ENCODE measurements around the gene SYCE3.

SYCE3 gene

DNA sequence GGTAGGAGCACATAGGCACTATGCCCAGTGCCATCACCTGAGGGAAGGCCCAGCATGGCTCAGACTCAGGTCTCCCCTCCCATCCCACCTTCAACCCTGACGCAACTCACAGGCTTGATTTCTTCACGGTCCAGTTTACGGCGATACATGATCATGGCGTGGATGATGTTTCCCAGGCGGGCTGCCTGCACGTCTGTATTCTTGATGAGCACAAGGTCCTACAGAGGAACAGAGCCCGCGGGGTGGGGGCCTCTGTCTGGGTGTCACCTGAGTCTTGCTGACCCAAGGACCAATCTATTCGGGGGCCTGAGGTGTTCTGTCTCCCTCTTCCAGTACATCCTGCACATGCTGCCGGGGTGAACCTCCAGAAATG lies 11.7 kb upstream of the SYCE3 start:
- no peak for DNase-seq

DNA sequence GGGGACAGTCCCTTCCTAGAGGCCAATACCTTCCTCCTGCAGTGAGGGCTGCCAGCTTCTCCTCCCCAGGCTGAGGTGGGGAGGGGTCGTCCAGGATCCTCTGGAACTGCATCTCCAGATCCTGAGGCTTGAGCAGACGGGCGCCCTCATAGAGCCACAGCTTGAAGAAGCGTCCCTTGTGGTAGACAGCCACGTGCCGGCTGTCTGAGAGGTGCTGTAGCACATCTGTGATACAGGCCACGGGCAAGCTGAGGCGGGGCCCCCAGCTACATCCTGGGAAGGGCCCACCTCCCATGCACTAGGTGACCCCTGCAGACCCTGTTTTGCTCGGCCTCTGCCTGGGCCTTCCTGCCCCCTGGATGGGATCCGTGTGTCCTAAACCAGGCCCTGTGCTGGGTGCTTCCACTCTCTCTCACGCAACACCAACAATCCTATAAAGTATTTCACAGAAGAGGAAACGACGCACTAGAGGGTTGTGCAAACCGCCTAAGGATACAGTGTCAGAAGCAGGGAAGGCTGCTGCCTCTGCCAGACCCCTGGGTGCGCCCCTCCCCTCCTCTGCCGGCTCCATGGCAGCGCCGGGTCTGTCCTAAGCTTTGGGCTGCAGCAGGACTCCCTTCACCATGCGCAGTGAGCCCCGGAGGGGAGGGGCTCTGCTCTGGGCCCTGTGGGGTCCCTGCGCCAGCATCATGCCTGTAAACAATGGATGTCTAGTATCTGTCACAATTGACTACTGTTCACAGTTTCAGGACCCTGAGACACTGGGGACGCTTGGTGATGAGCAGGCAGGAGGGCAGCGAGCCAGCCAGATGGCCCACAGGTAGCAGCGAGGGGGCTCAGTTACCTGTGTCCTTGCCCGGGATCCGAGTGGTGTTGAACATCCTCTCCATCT lies 11.0 kb upstream of the SYCE3 start:
- no peak for DNase-seq

DNA sequence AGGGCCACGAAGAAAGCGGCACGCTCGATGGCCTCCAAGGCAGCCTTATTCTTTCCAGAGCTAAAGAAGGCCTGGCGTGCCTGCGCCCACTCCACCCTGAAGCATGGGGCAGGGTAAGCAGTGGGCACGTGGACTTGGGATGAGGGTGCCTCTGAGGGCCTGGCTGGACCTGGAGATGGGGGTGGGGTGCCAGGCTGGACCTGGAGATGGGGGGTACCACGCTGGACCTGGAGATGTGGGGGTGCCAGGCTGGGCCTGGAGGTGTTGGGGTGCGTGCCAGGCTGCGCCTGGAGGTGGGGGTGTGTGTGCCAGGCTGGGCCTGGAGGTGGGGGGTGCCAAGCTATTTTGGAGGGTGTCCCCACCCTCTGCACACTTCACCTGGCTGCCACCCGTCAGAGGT lies 10.2 kb upstream of the SYCE3 start:
- no peak for DNase-seq

DNA sequence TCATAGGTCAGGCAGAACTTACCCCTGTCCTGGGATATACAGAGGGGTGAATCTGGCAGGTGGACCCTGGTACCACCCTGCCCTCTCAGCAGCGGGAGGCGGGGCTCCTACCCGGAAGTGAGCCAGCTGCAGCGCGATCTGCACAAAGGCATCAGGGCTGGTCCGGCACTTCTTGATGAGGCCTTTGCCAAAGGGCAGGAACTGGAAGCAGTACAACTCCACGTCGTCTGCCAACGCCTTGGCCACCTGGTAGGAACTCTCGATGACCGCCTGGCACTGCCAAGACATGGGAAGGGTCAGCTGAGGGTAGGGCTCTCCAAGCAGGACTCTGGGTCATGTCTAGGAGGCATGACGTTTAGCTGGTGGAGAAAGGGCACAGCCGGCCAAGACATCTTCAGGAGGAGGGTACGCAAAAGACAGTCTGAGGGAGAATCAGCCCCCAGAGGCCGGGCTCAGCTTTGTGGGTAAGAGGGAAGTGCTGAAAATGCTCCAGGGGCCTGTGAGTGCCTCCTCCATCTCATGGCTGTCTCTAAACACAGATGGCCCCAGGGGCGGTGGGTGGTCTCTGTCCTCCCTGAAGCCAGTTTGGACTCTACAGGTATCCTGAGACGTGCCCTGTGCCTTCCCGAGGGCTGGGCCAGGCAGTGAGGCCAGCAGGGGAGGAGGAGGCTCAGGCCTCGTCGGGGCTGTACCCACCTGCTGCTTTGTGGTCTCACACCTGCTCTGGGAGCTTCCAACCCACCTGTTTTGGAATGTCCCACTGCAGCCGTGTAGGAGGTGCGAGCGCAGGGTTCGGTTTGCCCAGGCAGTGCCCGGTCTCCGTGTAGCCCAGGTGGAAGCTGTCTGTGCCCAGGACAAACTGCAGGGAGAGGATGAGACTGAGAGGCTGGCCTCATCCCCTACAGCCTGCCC lies 8.8 kb upstream of the SYCE3 start:
- no peak for DNase-seq

DNA sequence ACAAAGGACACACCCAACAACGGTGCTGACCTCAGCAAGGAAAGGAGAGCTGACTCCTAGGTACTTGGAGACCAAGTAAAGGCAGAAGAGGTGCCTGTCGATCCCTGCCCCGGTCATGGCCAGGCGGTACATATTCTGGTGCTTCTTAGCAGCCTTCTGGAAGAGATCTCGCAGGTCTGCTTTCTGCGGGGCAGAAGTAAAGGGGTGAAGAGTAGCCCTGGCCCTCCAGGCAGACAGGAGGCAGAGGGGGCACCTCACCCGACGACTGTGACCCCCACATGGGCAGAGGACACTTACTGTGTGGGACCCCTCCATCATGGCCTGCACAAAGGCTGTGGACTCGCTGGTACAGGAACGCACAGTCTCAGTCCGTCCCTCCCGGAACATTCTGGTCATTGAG lies 8.1 kb upstream of the SYCE3 start:
- DNase-seq: no peak

DNA sequence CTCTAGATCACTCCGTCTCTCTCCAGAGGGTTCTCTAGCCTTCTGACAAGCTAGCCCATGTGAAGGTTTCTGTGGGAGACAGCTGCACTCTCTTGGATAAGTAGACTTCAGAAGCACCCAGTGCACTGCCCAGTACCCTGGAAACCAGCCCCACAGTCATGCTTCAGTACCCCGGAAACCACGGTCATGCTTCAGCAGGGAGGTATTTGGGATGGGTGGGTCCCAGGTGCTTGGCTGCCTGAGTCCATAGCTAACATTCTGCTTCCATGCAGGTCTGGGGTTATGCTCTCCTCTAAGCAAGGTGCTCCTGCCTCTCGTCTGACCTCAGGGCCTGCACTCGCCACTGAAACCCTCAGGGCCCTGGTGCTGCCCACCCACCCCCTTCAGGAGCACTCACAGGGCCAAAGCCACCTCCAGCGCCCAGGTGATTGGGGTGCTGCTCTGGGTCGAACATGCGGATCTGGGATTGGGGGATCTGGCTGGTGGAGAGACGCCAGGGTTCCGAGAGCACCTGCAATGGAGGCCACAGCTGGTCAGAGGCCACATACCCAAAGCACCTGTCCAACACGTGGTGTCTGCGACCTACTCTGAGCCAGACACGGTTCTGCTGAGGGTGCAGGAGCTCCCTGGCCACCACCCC lies 7.3 kb upstream of the SYCE3 start:
- no peak for DNase-seq

DNA sequence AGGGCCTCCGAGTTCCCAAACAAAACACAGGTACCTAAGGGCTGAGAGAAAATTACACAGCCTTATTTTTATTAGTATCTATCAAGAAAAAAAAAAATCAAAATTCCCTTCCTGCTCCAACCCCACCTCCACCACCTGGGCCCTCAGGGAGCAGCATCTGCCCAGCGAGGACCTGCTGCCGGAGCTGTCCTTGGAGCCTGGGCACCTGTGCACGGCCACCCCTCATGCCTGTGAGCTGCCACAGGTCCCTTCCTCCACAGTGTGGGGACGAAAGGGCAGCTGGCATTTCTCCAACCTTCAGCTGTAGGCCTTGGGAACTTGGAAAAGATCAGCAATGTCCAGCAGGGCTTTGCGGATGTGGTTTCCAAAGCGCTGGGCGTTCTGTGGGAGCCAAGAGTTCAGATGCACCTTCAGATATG lies 6.3 kb upstream of the SYCE3 start:
- DNase-seq: no peak

DNA sequence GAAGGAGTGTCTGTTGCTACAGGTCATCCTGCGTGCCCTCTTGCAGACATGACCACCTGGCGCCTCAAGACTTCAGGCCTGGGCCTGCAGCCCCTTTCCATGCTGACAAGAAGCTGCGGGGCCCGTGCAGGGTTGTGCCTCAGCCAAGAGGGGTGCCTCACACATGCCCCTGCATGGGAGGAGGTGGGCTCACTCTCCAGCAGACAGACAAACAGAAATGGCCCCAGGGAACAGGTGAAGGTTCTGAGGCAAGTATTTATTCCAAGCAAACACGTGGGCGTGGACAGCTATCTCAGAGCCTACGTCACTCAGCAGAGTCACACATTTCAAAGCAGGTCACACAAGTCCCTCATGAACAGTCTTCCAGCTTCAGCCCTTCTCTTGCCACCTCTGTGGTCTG lies 5.9 kb upstream of the SYCE3 start:
- DNase-seq: no peak

DNA sequence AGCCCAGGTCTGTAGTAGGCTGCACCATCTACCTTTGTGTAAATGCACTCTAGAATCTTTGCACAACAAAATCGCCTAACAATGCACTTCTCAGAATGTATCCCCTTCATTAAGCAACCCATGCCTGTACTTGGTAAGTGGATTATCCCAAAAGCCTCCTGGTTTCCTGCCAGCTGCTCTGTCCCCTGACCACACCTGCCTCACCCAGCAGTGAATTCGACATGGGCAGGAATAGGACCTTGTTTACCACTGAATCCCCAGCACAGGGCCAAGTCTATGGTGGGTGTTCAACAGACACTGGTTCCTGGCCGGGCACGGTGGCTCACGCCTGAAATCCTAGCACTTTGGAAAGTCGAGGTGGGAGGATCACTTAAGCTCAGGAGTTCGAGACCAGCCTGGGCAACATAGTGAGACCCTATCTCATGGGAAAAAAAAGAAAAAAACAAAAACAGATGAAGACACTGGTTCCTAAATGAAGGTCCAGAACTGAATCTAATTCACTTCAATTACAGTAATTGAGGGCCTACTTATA lies 5.1 kb upstream of the SYCE3 start:
- no peak for DNase-seq

DNA sequence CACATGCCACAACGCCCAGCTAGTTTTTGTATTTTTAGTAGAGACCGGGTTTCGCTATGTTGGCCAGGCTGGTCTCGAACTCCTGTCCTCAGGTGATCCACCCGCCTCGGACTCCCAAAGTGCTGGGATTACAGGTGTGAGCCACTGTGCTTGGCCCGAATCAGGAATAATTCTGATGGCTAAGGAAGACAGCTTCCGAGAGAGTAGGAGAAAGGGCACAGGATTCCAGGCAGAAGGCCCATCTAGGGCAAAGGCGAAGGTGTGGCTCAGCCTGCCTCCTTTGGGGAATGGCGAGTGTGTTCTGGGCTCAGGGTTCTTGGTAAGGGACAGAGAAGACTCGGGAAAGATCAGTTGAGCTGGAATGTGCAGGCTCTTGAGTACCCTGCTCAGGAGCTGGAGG lies 1.6 kb upstream of the SYCE3 start:
- DNase-seq: no peak

DNA sequence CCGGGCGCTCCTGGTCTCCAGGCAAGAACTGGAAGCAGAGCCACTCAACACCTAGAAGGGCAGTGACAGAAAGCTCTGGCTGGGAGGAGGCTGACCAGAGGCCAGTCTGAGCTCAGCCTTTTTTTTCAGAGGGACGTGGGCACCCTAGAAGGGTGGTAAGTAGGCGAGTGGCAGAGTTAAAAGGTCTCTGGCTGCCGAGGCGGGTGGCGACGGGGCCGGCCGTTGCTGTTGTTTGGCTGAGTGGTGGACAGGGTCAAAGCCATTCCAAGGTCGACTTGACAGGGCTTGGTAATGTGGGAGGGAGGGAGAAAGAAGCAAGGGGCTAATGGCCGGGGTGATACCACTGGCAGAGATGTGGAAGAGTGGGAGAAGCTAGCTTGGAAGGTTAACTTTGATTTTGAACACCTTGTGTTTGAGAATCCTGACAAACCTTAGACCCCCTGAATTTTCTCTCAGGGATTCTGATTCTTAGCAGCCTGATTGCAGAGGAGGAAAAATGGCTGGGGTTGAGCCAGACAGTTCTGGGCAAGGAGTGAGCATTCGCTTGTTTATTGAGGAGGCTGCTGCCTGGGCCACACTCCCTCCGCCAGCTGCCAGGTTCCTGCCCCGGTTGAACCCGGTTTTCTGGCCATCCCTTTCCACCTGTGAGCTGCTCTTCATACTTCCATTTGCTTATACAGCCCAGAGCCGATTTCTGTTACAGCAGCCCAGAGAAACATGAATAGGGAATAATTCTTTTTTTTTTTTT lies 868 bp upstream of the SYCE3 start:
- no peak for DNase-seq

DNA sequence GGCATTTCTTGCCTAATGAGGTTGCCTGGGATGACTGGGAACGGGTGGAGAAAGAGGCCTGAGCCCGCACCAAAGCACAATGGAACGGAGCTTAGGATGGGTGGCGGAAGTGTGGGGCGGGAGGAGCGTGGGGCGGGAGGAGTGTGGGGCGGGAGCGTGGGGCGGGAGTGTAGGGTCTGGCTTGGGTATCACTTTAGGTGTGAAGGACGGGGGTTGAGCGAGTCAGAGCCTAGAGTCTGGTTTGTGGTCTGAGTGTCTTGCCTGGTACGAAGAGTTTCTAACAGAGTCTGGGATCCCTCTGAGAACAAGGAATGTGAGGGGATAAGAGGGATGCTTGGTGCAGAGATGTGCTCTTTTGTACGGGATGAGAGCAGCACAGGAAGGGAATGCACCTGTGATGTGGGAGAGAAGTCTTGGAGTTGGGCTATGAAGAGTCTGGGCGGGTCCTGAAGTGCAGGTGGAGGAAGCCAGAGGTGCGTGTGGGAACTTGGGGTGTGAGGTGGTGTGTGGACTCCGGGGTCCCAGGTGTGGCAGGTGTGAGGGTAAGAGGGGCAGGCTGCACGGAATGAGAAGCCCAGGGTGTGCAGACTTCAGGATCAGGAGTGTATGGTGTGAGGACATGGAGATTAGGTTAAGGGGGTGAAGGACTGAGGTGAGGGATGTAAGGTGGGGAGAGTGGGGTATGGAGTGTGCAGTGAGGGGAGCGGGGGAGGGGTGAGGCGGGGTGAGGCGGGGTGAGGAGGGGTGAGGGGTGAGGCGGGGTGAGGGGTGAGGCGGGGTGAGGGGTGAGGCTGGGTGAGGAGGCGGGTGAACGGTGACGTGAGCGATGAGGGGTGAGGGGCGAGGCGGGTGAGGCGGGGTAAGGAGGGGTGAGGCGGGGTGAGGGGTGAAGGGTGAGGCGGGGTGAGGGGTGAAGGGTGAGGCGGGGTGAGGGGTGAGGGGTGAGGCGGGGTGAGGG lies 1.0 kb downstream of the SYCE3 start:
- no peak for DNase-seq

DNA sequence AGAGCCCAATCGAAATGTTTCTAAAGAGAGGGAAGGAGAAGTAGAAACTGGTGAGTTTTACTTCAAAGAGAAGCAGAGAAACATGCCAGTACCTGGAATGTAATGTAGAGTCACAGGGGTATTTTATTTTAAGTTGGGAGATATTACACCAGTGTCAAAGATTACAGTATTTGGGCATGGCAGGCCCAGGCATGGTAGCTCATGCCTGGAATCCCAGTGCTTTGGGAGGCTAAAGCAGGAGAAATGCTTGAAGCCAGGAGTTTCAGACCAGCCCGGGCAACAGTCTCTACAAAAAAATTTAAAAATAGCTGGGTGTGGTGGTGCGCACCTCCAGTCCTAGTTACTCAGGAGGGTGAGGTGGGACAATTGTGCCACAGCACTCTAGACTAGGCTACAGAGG lies 2.7 kb downstream of the SYCE3 start:
- DNase-seq: no peak

DNA sequence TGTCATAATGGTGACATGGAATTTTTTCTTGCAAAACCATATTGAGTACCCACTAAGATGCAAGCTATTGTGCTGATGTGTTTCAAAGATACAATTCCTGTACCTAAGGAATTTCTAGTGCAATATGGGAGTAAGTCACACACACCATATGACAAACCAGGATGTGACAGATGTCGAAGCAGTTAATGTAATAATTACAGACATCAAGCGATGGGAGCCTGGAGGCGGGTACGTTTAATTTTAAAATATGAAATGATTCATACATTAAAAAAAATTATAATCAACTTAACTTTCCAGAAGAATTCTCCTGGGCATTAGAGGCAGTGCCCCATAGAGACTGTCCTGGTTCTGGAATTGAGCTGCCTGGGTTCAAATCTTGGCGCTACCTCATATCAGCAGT lies 6.0 kb downstream of the SYCE3 start:
- DNase-seq: no peak

DNA sequence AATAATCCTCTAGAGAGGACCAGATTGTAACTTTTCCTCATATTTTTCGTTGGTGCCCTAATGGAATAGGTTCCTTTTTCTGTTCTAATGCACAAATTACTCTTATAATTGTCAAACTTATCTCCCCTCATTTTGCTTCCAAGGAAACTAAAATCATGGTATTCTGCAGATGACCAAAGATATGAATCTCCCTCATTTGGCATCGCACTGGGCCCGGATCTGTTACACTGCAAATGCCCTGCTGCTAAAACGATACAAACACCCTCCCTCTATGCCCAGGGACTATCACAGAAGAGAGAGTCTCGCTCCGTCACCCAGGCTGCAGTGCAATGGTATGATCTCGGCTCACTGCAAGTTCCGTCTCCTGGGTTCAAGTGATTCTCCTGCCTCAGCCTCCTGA lies 9.4 kb downstream of the SYCE3 start:
- no peak for DNase-seq

DNA sequence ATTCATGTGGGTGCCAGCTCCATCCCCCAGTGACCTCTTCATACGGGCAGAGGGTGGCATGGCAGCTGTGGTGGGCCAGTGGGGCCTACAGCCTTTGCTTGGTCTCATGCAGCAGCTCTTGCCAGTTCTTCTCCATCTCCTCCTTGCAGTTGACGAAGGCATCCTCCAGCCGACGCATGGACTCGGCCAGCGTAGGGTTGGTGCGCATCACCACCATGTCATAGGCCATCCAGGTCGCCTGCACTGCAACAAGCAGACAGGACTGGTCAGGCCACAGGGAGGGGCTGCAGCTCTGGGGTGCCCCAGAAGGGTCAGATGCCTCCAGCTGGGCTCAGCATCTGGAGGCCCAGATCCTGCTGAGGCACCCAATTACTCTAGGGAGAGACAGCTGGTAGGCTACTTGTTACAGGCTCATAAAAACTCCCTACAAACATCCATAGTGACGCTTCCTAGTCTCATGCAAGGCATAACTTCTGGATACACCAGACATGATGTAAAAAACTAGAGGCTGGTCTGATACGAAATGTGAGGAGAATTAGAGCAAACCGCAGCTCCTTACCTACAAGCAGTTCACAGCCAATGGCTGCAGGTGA lies 11.5 kb downstream of the SYCE3 start:
- no peak for DNase-seq

DNA sequence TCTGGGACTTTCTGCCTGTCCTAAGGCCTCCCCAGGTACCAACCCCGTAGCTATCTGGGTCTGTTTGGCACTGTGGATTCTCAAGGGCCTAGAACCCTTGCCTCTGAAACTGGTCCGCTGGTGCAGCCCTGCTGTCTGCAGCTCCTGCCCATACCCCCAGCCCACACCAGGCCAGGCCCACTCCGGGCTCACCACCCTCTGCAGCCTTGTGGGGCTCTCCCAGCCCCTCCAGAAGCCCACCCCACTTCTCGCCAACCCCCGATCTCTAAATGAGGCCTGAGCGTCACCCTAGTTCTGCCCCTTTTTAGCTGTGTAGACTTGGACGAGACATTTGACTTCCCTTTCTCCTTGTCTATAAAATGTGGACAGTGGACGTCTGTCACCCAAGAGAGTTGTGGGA lies 12.3 kb downstream of the SYCE3 start:
- no peak for DNase-seq

DNA sequence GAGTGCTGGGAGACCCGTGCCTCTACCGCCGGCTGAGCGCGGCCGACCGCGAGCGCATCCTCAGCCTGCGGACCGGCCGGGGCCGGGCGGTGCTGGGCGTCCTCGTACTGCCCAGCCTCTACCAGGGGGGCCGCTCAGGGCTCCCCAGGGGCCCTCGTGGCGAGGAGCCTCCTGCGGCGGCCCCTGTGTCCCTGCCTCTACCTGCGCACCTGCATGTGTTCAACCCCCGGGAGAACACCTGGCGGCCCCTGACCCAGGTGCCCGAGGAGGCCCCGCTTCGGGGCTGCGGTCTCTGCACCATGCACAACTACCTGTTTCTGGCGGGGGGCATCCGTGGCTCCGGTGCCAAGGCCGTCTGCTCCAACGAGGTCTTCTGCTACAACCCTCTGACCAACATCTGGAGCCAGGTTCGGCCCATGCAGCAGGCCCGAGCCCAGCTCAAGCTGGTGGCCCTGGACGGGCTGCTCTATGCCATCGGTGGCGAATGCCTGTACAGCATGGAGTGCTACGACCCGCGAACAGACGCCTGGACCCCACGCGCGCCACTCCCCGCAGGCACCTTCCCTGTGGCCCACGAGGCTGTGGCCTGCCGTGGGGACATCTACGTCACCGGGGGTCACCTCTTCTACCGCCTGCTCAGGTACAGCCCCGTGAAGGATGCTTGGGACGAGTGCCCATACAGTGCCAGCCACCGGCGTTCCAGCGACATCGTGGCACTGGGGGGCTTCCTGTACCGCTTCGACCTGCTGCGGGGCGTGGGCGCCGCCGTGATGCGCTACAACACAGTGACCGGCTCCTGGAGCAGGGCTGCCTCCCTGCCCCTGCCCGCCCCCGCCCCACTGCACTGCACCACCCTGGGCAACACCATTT lies 13.6 kb downstream of the SYCE3 start:
- no peak for DNase-seq

DNA sequence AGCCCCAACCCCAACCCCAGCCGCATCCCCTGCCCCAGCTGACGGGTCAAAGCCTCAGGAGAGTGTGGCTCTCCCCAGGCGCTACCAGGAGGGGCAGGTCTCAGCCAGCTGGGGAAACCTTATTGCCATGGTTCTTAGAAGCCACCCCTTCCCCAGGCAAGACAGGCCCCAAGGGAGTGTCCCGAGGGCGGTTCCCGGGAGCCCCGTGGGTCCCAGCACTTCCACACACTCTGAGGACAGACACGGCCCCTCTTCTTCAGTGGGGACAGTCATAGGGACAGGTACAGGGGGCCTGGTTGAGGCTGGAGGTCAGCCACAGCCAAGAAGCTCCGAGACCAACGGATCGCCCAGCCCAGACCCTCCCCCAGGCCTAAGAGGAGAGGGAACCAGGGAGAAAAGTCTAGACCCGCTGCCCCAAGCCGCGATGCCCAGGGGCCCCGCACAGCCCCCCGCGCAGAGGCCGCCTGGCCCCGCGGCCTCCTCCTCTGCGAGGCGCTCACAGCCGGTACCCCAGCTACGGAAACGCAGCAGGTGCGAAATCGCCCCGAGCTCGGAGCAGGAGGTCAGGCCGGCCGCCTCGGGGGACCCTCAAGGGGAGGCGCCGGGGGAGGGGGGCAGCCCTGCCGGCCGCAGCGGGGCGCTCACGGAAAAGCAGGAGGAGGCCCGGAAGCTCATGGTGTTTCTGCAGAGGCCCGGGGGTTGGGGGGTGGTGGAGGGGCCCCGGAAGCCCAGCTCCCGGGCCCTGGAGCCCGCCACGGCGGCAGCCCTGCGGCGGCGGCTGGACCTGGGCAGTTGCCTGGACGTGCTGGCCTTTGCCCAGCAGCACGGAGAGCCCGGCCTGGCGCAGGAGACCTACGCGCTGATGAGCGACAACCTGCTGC lies 14.4 kb downstream of the SYCE3 start:
- DNase-seq: peak; percentile 83

Measured in activated CD8-positive, alpha-beta memory T cell treated with anti-CD3 and anti-CD28 coated beads, Interleukin-2, amount 50 U/mL, for 48 hours (primary cell).